Suprapubic skin (tissue), 4 donors: ENCODE results near the gene RBBP8NL. TPM values are rescaled to one million over a fixed set of nuclear protein-coding genes. Genes with fewer than 3 reads are reported as not detected.

Experiments used
- DNase-seq, 2 donors: peaks; one replicate each; pipeline ENCODE4 v3.0.0-alpha.2; 2019; ENCODE audit warnings: low spot score in 2 of 2
- H3K27ac ChIP-seq: fragments of 200-600 bp; sonication (generic); one replicate; pipeline ENCODE4 v1.5.1; 2019
- H3K27me3 ChIP-seq: fragments of 200-600 bp; sonication (generic); one replicate; pipeline ENCODE4 v1.5.1; 2019
- H3K36me3 ChIP-seq: fragments of 200-600 bp; sonication (generic); one replicate; pipeline ENCODE4 v1.5.1; 2019
- H3K4me1 ChIP-seq: fragments of 200-600 bp; sonication (generic); one replicate; pipeline ENCODE4 v1.5.1; 2019
- H3K4me3 ChIP-seq: fragments of 200-600 bp; sonication (generic); one replicate; pipeline ENCODE4 v1.5.1; 2019; ENCODE audit warnings: mild to moderate bottlenecking
- H3K9me3 ChIP-seq: fragments of 200-600 bp; sonication (generic); one replicate; pipeline ENCODE4 v1.5.1; 2019
- EP300 ChIP-seq: sonication (generic); formaldehyde crosslinking; IDR thresholded peaks from one replicate; pipeline ENCODE4 v1.6.1; 2017; ENCODE audit warnings: antibody characterized with exemption
- POLR2A ChIP-seq, 2 donors: fragments of 450-650 bp; IDR thresholded peaks; one replicate each; pipeline ENCODE4 v1.6.1; 2017; ENCODE audit warnings: antibody characterized with exemption in 2 of 2, mild to moderate bottlenecking in 2 of 2, moderate library complexity in 2 of 2
- POLR2AphosphoS5 ChIP-seq, 3 donors: sonication (generic); formaldehyde crosslinking; IDR thresholded peaks; one replicate each; pipeline ENCODE4 v1.6.1; 2017; ENCODE audit warnings: antibody characterized with exemption in 3 of 3
- WGBS: methylation state at CpG from one replicate; pipeline ENCODE4 v1.1.5; 2018; 5-methylcytosine and 5-hydroxymethylcytosine counted together
- total RNA-seq, 4 donors: library from RNA; depleted of rRNA; stranded (reverse); fragments of >200 nt; gene quantifications; one replicate each; pipeline ENCODE4 v1.1.0, GENCODE V29; 2016
- TF ChIP-seq, protein P1 (sequence below), 2 donors: fragments of 200-600 bp in 1 of 2; fragments of 450-650 bp in 1 of 2; sonication (generic) in 1 of 2; IDR thresholded peaks; one replicate each; pipeline ENCODE4 v1.5.1; 2016 to 2019; ENCODE audit warnings: antibody characterized with exemption in 2 of 2, mild to moderate bottlenecking in 1 of 2, moderate library complexity in 1 of 2

RBBP8NL gene
- total RNA-seq, 4 donors from 2014 or later = 2.0 to 6.6 (median 3.9) TPM

DNA sequence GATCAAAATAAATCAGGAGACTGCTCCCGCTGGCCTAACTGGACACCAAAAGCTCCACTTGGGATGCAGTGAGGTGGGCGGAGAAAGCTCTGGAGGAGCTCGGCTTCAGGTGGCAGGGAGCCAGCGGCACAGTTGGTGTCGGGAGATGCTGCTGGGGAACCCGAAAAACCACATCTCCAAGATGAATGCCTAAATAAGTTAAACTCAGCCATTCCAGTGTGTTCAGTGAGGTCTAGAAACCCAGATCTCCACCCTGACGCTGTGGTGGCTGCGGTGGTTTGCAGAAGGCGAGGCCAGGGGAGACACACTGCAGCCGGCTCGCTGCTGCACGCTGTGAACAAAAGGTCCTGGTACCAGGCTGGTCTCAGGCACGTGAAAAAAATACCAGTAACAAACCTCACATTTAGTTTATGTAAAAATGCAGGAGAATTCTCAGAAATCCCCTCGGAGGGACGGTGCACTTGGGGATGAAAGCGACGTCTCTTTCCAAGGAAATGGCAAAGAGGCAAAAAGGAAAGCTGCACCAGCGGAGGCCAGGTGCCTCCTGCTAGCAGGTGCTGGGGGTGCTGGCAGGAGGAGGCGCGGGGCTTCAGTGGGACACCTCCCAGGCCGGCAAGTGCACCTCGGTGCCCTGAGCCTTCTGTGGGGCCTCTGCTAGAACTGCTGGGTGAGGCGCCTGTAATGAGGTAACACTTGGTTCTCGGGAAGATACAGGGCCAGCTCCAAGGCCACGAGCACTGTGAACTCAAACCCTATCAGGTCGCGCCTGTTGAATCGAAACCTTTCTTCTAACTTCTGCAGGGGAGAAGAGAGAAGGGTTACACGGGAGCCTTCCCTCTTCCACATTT lies 36.8 kb downstream of the RBBP8NL start:
- H3K36me3 ChIP-seq = peaks cover 40% of the 10 kb centered on the region
- H3K27me3 ChIP-seq = no peaks in the 10 kb centered on the region
- no peak for DNase-seq
- TF ChIP-seq POLR2A (IDR thresholded peaks at IDR 0.05) (no peak), EP300 (no peak), POLR2AphosphoS5 (IDR thresholded peaks at IDR 0.05) (no peak)
- TF ChIP-seq, protein P1, sequence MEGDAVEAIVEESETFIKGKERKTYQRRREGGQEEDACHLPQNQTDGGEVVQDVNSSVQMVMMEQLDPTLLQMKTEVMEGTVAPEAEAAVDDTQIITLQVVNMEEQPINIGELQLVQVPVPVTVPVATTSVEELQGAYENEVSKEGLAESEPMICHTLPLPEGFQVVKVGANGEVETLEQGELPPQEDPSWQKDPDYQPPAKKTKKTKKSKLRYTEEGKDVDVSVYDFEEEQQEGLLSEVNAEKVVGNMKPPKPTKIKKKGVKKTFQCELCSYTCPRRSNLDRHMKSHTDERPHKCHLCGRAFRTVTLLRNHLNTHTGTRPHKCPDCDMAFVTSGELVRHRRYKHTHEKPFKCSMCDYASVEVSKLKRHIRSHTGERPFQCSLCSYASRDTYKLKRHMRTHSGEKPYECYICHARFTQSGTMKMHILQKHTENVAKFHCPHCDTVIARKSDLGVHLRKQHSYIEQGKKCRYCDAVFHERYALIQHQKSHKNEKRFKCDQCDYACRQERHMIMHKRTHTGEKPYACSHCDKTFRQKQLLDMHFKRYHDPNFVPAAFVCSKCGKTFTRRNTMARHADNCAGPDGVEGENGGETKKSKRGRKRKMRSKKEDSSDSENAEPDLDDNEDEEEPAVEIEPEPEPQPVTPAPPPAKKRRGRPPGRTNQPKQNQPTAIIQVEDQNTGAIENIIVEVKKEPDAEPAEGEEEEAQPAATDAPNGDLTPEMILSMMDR (IDR thresholded peaks at IDR 0.05) = no peak
- 81% methylated on average over 28 of the region's 29 CpGs for WGBS
- no peaks in the 10 kb centered on the region for H3K9me3 ChIP-seq
- no peak overlapping the region for H3K4me3 ChIP-seq
- peaks cover 20% of the 10 kb centered on the region for H3K4me1 ChIP-seq
- H3K27ac ChIP-seq = no peak overlapping the region

DNA sequence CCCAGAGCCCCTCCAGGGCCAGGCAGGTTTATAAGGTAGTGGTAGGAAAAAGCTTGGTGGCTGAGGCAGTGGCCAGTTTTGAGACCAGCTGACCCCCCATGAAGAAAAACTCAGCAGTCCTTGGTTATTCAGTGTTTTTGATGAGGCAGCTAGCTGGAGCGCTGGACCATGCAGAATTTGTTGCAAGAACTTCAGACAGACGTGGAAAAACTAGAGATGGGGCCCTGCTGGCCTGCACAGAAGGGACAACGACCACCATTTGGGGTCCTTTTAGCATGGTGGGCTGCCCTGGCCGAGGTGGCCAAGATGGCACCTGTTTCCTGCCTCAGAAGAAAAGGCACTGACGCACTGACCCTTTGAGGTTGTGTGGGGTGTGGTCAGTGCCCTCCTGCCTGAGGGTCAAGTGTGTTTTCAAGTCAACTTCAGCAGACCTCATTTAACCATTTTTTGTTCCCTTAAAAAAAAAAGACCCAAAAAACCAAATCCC lies 37.7 kb downstream of the RBBP8NL start:
- 80% methylated on average over 5 of the region's 5 CpGs for WGBS
- Histone ChIP-seq H3K4me1 (peaks cover 26% of the 10 kb centered on the region), H3K27me3 (no peaks in the 10 kb centered on the region), H3K4me3 (no peak overlapping the region), H3K9me3 (no peaks in the 10 kb centered on the region), H3K27ac (no peak overlapping the region), H3K36me3 (peaks cover 39% of the 10 kb centered on the region)
- DNase-seq = no peak
- no peak for TF ChIP-seq EP300
- TF ChIP-seq POLR2A (IDR thresholded peaks at IDR 0.05) = no peak
- TF ChIP-seq, protein P1 (IDR thresholded peaks at IDR 0.05) = no peak
- no peak for TF ChIP-seq POLR2AphosphoS5 (IDR thresholded peaks at IDR 0.05)

DNA sequence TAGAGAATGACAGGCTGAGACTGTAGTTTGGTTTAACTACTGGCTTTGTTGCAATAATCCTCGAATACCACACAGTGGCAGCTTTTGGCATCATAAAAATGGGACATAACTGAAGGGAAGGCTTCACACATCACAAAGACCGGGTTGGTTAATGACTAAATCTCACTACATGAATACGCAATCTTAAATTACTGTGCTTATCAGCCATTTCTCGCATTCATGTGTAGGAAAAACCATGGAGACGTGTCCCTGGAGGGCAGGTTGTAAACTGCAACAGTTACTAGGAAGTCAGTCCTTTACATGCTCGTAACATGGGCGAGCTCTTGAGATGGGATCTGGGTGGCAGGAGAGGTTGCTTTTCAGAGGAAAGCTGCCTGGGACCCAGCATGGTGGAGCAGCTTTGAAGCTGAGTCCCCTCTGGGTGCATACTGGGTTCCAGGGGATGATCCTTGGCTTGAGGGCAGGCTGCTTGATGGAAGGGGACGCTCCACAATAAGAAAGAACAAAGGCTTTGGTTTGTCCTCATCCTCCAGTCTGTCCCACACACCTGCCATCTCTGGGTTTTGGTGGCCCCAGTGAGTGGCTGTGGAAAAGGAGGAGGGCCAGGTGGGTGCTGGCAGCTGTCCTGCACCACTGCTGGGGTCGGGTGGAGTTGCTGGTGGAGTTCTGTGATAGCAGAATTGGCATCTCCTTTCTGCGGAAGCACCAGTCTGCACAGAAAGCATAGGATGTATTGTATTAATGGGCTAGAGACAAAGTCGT lies 38.3 kb downstream of the RBBP8NL start:
- Histone ChIP-seq H3K36me3 (peaks cover 33% of the 10 kb centered on the region), H3K27ac (no peak overlapping the region), H3K9me3 (no peaks in the 10 kb centered on the region), H3K4me1 (peaks cover 26% of the 10 kb centered on the region), H3K4me3 (no peak overlapping the region), H3K27me3 (no peaks in the 10 kb centered on the region)
- TF ChIP-seq, protein P1 (IDR thresholded peaks at IDR 0.05) = no peak
- TF ChIP-seq POLR2AphosphoS5 (IDR thresholded peaks at IDR 0.05) (no peak), POLR2A (IDR thresholded peaks at IDR 0.05) (no peak), EP300 (no peak)
- no peak for DNase-seq
- WGBS = 74% methylated on average over 11 of the region's 11 CpGs

DNA sequence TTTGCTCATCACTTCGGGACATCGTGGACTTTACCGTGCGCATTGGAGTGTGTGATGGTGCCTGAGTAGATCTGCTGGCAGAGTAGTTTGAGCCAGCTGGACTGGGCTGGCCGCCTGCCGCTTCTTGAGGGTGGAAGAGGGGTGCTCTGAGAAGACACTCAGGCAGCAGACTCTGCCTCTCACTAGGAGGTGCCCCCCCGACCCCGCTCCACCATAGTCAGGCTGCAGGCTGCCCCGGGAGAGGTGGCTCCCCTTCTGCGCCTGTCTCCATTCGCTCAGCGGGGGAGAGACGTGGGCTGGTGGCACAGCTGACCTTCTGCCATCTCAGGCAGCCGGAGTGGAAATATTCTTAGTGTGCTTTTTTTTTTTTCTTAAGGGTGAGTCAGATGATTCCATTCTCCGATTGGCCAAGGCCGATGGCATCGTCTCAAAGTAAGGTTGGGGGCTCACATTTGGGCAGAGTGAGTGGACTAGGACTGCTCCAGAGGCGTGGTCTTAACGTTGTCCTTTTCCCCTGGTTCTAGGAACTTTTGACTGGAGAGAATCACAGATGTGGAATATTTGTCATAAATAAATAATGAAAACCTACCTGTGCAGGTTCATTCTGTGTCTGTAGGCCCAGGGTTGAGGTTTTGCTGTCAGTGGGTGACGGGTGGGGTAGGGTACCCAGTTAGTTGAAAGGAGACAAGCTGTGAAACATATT lies 39.3 kb downstream of the RBBP8NL start:
- Histone ChIP-seq H3K27me3 (no peaks in the 10 kb centered on the region), H3K4me3 (peak overlapping the region; percentile 95), H3K27ac (no peak overlapping the region), H3K9me3 (no peaks in the 10 kb centered on the region), H3K4me1 (peaks cover 26% of the 10 kb centered on the region), H3K36me3 (peaks cover 25% of the 10 kb centered on the region)
- TF ChIP-seq EP300 (no peak), POLR2AphosphoS5 (IDR thresholded peaks at IDR 0.05) (no peak), POLR2A (IDR thresholded peaks at IDR 0.05) (no peak)
- TF ChIP-seq, protein P1 (IDR thresholded peaks at IDR 0.05) = no peak
- 71% methylated on average over 19 of the region's 20 CpGs for WGBS
- DNase-seq = no peak
